Gastroesophageal sphincter (tissue), 3 donors: ENCODE data around the gene DDIAS.

Experiments used
- EP300 ChIP-seq: sonication (generic); formaldehyde crosslinking; IDR thresholded peaks from one replicate; pipeline ENCODE4 v1.6.1; 2017; ENCODE audit warnings: antibody characterized with exemption, mild to moderate bottlenecking
- POLR2A ChIP-seq, 2 donors: fragments of 450-650 bp; IDR thresholded peaks; one replicate each; pipeline ENCODE4 v1.6.1; 2017; ENCODE audit warnings: antibody characterized with exemption in 2 of 2, mild to moderate bottlenecking in 2 of 2, moderate library complexity in 1 of 2
- POLR2AphosphoS5 ChIP-seq: sonication (generic); formaldehyde crosslinking; IDR thresholded peaks from one replicate; pipeline ENCODE4 v1.6.1; 2017; ENCODE audit warnings: antibody characterized with exemption
- TF ChIP-seq, protein P1 (sequence below), 4 experiments: fragments of 200-600 bp in 2 of 4; fragments of 450-650 bp in 2 of 4; sonication (generic) in 1 of 4; IDR thresholded peaks; one replicate each; pipeline ENCODE4 v1.5.1; 2017 to 2019; ENCODE audit warnings: antibody characterized with exemption in 4 of 4, mild to moderate bottlenecking in 2 of 4, moderate library complexity in 2 of 4

DNA sequence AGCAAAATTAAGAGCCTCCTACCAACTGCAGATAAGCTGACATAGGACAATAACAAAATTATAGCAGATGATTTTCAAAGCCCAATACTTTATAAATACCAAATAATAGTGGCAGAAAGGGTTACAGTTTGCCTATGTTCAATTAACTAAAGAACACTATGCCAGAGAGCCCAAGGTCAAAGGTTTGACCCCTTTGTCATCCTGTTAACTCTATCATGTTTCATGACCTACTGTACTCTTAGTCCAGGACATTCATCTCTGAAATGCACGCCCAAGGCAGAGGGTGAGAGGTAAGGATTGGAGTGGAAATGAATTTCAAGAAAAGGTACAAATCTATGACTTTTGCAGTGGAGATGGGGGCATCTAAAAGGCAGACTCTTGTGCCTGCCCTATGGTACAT lies 70.6 kb downstream of the DDIAS start:
- TF ChIP-seq, protein P1, sequence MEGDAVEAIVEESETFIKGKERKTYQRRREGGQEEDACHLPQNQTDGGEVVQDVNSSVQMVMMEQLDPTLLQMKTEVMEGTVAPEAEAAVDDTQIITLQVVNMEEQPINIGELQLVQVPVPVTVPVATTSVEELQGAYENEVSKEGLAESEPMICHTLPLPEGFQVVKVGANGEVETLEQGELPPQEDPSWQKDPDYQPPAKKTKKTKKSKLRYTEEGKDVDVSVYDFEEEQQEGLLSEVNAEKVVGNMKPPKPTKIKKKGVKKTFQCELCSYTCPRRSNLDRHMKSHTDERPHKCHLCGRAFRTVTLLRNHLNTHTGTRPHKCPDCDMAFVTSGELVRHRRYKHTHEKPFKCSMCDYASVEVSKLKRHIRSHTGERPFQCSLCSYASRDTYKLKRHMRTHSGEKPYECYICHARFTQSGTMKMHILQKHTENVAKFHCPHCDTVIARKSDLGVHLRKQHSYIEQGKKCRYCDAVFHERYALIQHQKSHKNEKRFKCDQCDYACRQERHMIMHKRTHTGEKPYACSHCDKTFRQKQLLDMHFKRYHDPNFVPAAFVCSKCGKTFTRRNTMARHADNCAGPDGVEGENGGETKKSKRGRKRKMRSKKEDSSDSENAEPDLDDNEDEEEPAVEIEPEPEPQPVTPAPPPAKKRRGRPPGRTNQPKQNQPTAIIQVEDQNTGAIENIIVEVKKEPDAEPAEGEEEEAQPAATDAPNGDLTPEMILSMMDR (IDR thresholded peaks at IDR 0.05) = no peak
- TF ChIP-seq POLR2A (IDR thresholded peaks at IDR 0.05) (no peak), EP300 (no peak), POLR2AphosphoS5 (no peak)
